GM18498 (cell line): ENCODE results near the gene KBTBD12.

Source experiments
- ATAC-seq: cut with Tn5 transposase; IDR thresholded peaks from one replicate; pipeline ENCODE4 v1.9.1; 2021; ENCODE audit warnings: mild to moderate bottlenecking, moderate library complexity; ENCODE audit not compliant: unreplicated experiment

The KBTBD12 gene

DNA sequence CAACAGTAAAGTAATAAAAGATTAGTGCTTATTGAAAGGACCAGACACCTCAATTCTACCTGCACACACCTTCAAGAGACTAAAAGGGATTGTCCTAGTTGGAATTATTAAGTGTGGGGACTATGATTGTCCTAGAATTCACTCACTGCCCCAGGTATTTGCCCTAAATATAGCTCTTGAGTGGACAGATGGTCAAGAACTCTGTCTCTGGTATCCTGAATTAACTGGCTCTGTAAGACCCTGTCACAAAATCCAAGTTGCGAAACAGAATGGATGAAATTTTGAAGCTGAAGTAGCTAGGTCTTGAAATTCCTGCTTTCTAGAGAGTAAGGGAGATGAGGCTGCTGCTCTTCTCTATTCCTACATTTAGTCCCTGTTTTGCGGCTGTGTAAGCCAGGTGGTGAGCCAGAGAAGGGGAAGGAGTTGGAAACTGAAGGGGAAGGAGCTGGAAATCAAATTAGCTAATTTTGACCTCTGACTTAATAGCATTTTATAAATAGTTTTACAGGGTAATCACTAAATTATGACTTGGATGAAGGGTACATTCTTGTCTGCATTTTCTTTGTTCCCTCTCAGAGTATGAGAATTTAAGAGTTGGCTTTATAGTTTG lies 34.5 kb downstream of the KBTBD12 start:
- no peak for ATAC-seq

DNA sequence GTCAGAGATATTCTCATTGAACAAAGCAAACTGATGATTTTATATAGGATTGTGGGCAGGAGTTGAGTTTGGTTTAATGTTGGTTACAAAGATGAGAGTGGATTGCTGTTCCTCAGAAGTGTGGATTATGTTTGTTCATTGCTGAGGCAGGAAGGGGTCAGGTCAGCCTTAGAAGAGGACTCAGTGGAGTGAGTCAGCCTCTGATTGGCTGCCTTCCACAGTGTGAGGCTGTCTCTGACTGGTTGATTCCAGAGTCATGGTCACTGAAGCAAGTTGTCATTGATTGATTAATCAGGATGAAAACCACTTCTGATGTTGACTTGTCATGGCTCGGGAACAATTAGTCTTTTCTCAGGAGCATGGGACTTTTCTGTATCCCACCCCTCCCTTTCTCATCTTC lies 36.2 kb downstream of the KBTBD12 start:
- ATAC-seq: no peak

DNA sequence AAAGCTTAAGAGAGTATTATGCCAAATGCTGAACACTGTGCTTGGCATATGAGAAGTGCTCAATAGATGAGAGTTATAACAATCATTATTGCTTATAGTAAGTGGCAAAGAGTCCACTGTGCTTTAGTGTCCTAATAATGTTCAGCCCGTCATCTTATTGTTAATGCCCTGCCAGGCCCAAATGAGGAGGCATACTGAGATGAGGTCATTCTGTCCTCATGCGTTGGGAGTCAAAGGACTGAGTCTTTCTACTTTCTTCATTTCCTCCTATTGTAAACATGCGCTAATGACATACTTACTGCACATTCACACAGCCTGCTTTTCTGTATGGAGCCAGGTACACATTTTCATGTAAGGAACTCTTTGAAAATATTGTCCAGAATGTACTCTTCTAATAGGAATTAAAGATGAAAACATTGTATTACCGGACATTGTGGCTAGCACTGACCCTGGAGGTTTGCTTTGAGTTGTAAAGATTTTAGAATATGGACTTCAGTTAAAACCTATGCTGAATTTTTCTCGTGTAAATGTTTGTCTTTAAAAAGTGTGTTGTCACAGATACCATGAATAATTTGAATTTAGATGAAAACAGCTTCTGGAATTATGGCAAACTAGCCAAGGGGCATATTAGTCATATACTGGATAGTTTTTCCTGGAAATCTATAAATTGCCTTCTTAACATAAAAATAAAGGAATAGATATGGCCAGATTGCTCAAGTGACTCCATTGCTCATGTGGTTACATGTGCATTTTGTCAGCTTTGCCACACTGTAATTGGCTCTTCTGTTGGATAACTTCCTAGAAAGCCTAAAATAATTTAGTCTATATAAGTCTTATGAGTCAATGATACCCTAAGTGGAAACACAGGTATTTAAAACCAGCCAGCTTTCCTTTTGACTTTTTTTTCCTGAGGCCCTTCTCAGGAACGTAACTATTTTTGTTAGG lies 38.3 kb downstream of the KBTBD12 start:
- no peak for ATAC-seq

DNA sequence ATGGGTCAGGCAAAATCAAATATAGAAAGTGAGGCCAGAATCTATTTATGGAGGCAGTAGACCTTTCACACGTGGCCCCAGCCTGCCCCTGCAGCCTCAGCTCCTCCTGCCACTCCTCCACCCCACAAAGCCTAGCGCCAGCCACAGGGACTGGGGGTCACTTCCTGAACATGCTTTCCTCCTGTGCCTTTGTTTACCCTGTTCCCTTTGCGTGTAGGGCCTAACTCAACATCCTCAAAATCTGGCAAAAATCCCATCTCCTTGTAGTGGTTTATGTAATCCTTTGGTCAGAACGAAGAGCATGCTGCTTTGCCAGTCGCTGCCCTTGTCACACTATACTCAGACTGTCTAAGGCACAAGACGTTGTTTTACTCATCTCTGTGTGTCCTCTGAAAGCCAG lies 39.6 kb downstream of the KBTBD12 start:
- no peak for ATAC-seq

DNA sequence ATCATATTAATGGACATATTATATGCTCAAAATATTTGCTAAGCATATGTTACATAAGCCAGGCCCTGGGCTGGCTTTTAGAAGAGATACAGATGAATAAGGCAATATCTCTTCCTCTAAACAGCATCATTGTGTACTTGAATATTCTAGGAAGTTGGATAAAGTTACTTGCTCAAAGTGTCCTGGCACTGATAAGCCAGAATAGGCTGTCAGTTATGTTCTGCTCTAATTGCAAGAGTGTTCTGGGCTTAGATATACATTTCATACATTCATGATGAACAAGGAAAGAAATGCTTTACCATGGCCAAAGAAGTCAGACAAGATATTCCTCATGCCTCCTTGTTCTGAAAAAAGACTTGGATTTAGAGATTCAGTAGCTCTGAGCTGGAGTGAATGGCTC lies 40.7 kb downstream of the KBTBD12 start:
- ATAC-seq: no peak

DNA sequence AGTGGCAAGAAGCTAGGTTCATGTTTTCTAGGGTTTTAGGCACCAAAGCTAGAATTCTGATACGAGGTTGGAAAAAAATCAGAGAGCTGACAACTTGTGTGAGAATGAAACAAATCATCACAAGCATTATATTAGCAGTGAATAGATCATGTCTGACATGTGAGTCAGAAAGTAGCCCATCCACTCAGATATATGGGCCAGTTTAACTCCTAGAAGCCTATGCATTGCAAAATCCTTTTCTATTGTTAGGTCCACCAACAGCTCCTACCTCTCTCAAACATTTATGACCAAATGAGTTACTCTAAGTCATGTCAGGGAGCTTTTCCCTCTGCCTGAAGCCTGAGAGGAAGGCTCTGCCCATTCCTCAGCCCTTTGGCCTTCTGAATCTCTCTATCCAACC lies 44.0 kb downstream of the KBTBD12 start:
- ATAC-seq: no peak

DNA sequence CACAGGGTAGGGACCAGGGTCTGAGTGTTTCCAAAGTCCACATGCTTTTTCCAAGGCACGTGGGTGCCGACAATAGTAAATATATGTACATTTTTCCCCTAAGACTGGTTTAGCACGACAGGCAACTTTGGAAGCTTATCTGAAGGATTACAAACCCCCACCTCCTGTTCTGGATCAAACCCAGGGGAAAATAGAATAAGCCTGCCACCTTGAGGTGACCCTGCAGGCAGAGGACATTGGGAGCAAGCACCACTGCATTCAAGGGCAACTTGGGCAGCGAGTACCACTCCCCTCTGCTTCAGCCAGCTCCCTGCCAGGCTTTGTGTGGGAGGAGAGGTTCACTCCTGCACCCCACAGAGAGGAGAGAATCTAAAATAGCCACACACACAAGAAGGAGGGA lies 44.8 kb downstream of the KBTBD12 start:
- no peak for ATAC-seq

DNA sequence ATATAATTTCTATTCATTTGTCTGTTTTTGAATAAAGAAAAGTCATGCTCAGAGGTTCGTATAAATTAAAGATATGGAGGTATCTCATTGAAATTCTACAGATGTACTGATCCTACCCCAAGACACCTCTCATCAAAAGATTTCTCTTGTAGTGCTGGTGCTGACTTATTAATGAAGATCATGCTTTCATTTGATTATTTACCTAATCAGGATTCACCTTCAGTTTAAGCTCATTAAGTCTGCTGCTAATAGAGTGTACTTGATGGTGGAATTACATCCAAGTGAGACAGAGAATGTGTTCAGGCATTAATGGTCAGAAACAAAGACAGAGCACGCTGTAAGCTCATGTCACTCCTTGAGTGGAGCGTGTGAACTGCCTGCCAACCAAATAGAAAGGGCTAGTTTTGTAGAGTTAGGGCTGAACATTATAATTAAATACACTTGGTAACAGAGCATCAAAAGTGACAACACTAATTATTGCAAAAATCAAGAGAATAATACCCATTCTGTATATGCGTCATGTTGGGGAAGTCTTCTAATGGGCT lies 45.5 kb downstream of the KBTBD12 start:
- ATAC-seq: no peak

DNA sequence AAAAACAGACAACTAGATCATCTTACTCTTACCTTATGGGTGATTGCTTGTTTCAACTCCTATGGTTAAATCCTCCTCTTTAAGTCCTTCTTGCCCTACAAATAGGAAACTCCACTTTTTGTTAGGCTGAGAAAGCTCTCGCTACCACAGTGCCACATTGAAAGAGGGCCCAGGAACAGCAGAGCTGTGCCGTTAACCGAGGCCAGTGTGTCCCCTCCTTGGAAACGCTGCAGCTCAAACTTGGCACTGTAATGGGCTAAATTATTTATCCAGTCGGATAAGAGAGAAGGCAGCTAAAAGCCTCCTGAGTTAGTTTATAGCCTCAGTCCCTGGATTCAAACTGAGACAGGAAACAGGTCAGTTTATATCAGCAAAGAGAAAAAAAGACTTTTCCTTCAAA lies 46.1 kb downstream of the KBTBD12 start:
- no peak for ATAC-seq

DNA sequence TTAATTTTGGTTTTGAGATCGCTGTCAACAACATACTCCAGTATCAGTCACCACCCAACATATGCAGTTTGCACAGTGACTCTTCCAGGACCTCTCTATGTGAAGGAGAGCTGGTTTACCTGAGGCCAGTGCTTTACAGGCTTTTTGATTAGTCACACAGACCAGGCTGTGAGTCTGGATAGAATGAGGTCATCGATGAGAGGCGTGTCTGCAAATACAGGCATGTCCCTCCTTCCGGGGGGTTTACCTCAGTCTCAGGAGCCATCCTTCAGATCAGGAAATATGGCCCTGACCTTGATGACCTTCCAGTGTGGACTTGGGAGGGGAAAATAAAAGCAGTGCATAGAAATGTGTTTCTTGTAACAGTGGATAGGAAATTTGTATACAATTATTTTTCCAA lies 46.9 kb downstream of the KBTBD12 start:
- ATAC-seq: no peak

DNA sequence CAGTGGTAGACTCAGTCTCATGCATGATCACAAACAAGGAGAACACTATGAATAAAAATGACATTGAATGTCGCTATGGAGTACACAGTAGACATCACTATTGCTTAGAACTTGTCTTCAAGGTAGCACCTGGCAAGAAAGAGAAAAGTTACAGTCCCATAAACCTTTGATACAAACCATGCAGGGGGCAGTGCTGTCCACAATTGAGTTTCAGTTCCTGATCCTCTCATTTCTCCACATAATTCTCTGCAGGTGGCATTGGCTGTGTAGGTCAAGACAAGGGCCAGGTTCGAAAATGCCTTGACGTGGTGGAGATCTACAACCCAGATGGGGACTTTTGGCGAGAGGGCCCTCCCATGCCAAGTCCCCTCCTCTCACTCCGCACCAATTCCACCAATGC lies 47.9 kb downstream of the KBTBD12 start:
- ATAC-seq: no peak

DNA sequence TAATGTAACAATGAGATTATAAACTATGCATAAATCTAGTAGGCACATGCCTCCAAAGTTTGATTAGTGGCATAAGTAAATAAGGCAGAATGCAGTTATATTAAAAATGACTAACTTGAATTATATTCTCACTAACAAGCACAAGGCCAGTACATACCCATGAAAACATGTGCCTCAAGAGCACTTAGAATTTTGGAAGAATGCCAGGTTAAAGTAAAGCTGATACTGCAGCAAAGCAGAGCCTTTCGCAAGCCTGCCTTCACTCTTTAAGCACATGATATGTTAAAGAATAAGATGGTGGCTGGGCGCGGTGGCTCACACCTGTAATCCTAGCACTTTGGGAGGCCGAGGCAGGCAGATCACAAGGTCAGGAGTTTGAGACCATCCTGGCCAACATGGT lies 49.0 kb downstream of the KBTBD12 start:
- ATAC-seq: no peak

DNA sequence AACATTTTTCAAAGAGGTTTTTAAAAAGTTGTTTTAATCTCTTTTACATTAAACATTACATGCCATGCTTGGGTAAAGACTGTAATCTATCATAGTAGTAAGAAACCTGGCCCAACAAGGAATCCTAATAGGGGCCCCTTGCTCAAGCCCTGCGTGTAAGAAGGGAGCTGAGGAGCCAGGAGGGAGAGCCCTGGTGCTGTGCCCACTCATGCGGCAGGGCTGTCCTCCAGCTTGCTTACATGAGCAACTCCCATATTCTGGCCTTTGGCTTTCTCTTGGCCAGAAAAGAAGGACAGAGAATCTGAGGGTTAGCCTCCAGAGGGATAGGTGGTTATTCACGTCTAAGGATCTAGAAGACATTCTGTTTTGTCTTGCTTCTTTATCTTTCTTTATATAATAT lies 49.8 kb downstream of the KBTBD12 start:
- no peak for ATAC-seq

DNA sequence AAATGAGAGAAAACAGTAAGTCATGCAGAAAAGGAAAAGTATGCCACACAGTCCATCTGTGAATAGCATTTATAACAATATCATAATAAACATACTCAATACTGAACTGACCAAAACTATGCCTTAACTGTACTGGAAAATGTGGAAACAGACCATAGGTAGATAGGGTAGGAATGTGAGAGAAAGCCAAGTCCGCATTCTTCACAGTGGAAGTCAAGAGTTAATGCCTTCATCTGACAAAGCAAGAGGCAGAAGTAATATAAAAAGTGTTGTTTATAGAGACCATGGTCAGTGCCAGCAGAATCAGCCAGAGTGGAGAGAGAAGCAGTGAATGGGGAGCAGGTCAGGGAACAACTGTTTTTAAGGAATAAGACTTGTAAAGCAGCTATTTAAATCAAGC lies 52.3 kb downstream of the KBTBD12 start:
- ATAC-seq: no peak

DNA sequence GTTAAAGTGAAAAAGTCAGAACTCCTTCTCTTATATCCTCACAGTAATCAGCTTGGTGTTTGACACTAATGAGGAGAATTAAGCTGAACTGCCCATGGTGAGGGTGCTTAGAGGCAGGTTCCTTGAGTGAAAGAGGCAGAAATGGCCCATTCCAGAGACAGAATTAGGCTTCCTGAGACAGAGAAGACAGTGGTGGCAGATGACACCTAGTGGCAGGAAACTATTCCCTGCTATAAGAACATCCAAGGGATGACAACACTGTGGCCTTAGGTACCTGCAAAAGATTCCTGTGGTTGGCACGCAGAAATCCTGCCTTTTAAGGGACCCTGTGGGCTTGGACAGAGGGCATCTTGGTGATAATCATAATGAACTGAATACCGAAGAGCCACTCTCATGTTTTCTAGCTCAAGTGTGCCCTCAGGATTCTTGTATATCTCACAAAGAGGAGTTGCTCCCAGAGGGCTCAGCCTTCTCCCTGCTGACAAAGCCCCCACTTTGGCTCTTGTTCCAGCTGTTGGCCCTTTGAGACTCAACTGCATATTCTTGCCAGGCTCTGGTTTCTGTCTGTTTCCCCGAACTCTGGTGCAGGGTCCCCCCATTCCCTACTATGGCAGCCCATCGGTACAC lies 56.0 kb downstream of the KBTBD12 start:
- no peak for ATAC-seq

DNA sequence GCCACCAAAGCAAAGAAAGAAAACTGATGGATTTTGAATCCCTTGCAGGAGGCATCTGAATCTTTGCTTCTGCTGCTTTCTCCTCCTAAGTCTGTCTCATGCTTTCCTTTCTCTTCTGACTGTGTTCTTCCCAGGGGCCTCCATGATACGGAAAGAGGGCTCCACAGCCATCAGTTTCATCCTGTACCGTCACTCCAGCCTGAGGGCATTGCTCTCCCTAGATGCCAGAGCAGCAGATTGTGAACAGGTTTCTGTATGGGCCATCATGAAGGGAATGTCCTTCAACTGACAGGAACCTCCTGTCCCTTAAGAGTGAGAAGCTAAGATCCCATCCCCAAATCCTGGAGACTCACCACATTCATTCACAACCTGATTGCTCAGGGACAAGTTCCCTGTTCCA lies 59.2 kb downstream of the KBTBD12 start:
- no peak for ATAC-seq

DNA sequence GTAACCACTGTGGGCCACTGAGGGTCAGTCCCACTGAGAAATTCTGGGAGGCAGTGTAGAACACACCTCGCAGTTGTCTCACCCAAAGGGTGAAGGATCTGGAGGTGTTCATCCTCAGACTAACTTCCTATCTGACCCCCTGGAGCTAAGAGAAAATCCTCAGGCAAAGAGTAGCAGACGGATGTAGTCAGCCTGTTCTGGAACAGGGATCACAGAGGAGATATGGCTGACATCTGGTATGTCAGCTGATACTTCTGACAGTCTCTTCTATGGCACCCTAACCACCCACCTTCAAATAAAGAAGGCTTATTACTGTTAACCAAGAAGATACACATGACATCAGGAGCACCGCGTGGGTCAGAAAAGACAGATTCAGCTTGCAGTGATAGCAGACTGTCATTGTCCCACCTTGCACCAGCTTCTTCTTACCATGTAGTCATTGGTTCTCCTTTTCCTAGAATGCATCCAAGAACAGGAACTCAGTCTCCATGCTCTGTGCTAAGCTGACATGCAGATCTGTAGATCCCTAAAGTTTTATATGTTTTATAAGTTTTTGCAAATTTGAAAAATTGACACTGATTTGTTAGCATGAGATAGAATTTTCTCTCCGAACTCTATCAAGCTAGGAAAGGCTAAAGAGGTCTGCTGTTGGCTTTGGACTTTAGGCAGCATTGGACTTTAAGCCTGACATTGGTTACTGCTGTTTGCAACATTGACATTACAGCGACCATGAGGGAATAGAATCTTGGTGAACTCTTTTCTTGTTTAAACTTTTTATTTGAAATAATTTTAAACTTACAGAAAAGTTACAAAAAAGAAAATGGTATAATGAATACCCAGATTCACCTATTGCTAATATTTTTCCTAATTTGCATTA lies 60.4 kb downstream of the KBTBD12 start:
- no peak for ATAC-seq

DNA sequence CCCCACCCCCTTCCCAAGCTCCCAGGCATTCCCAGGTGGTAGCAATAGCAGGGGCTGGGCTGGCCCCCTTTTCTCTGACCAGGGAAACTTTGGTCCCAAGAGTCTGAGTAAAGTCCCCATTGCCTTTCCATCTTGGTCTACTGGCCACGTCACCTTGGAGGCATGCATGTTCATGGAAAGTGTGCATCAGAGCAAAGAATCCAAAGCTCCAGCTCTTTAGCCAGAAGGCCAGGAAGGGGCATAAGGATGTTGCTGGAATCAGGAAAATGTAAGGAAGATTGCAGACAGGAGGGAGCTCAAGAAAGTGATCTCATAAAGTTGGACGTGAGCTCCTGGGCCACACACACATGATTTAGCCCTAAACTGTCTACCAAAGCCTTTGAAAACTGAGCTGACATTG lies 63.6 kb downstream of the KBTBD12 start:
- no peak for ATAC-seq

DNA sequence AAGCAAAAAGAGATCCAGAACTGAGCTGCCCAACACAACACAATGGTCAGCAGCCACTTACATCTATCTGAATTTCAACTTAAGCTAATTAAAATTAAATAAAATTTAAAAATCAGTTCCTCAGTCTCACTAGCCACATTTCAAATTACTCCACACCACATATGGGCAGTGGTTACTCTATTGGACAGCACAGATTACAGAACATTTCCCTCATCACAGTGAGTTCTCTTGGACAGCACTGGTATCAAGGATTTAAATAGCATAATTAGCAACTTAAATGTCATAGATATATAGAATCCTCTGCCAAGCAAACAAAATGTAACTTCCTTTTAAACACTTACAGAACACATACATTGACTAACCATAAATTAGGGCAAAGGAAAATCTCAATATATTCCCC lies 64.4 kb downstream of the KBTBD12 start:
- no peak for ATAC-seq

DNA sequence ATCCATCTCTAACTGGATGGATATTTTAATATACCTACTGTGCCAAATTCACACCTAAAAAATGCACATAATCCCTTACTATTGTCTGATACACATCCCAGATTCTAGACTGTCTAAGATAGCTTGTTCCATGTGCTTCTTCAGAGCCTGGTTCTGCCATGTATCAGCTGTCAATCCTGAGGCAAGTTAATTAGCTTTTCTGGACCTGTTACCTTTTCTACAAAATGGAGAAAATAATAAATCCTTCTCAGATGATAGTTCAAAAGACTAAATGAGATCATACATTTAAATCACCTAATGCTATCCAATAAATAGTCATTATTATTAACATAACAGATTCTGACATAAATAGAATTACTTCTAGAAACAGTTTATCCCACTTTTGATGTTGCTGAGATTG lies 66.1 kb downstream of the KBTBD12 start:
- no peak for ATAC-seq

DNA sequence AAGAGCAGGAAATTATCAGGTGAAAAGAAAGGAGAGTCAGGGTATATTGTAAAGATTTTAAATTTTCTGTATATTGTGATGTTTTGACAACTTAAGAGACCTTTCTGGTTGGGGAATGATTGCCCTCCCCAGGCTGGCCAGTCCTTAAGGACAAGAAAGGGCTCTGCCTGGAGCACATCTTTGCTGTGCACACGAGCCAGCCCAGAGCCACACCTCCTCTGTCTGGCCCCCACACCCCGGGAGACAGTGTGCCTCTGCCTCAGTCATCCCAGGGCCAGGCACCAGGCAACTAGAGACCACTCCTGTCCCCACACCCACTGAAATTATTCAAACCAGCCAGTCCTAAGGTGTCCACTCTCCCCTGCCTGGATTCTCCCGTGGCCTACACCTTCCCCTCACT lies 67.1 kb downstream of the KBTBD12 start:
- no peak for ATAC-seq
